A673 (cell line): ENCODE measurements around the gene NUDT16. TPM values are rescaled to one million over a fixed set of nuclear protein-coding genes. Genes with fewer than 3 reads are reported as not detected.

Experiments
- BruUV-seq: library from RNA; stranded (reverse); fragments of 400-500 nt; replicated peaks from 2 replicates; lab custom pipeline; 2021; lab: Mats Ljungman, UMichigan
- CTCF ChIA-PET: fragments of 300-600 bp; sonication (Branson Sonifier 250); formaldehyde crosslinking; loops from one replicate; lab custom pipeline; 2022; ENCODE audit warnings: antibody characterized with exemption; lab: Charles Lee
- POLR2A ChIA-PET: fragments of 300-600 bp; sonication (Branson Sonifier 250); formaldehyde crosslinking; loops from one replicate; lab custom pipeline; 2022; ENCODE audit warnings: antibody characterized with exemption; ENCODE audit not compliant: low non-redundant PET; lab: Charles Lee
- DNase-seq: peaks from one replicate; pipeline ENCODE4 v3.0.0-alpha.2; 2015; ENCODE audit warnings: low spot score
- H3K27ac ChIP-seq: fragments of 200-600 bp; sonication (generic); 2 replicates; pipeline ENCODE4 v1.5.1; 2016; ENCODE audit warnings: mixed run types, low read depth, mild to moderate bottlenecking, mixed read lengths, antibody characterized with exemption, low read length; ENCODE audit not compliant: poor library complexity, severe bottlenecking
- H3K27me3 ChIP-seq: fragments of 200-600 bp; sonication (generic); replicated peaks from 2 replicates; pipeline ENCODE4 v1.6.1; 2017; ENCODE audit warnings: mixed run types, low read depth, mild to moderate bottlenecking, mixed read lengths, antibody characterized with exemption, low read length; ENCODE audit not compliant: insufficient read depth, poor library complexity
- H3K36me3 ChIP-seq: fragments of 200-600 bp; sonication (generic); 2 replicates; pipeline ENCODE4 v1.6.1; 2016; ENCODE audit warnings: mixed run types, mild to moderate bottlenecking, mixed read lengths, antibody characterized with exemption, low read length; ENCODE audit not compliant: insufficient read depth, poor library complexity, severe bottlenecking
- H3K4me1 ChIP-seq: fragments of 200-600 bp; sonication (generic); 2 replicates; pipeline ENCODE4 v1.6.1; 2017; ENCODE audit warnings: mixed run types, mild to moderate bottlenecking, mixed read lengths, antibody characterized with exemption, low read length; ENCODE audit not compliant: insufficient read depth, poor library complexity, severe bottlenecking
- H3K4me3 ChIP-seq: fragments of 200-600 bp; sonication (generic); 2 replicates; pipeline ENCODE4 v1.5.1; 2016; ENCODE audit warnings: low read depth, mixed run types, mild to moderate bottlenecking, mixed read lengths, low read length; ENCODE audit not compliant: poor library complexity, severe bottlenecking
- H3K9me3 ChIP-seq: fragments of 200-600 bp; sonication (generic); 2 replicates; pipeline ENCODE4 v1.6.1; 2016; ENCODE audit warnings: mixed run types, low read depth, mild to moderate bottlenecking, mixed read lengths, antibody characterized with exemption, low read length; ENCODE audit not compliant: poor library complexity, severe bottlenecking
- EZH2 ChIP-seq: fragments of 200-600 bp; sonication (generic); IDR thresholded peaks from 2 replicates; pipeline ENCODE4 v1.6.1; 2017; ENCODE audit warnings: borderline replicate concordance, low read depth, mild to moderate bottlenecking, mixed read lengths, antibody characterized with exemption, low read length; ENCODE audit not compliant: poor library complexity, severe bottlenecking
- intact Hi-C: fragments of 100-400 bp; cut with micrococcal nuclease; formaldehyde crosslinking; loops from one replicate; pipeline ENCODE4 v1.10.0; 2022; ENCODE audit not compliant: unreplicated experiment
- total RNA-seq: library from RNA; stranded (reverse); gene quantifications from 2 replicates; pipeline ENCODE4 v1.2.3, GENCODE V29; 2021
- TF ChIP-seq, protein P1 (sequence below): fragments of 300-800, 200-600 bp; sonication (generic); conservative IDR thresholded peaks from 2 replicates; pipeline ENCODE4 v1.5.1; 2017; ENCODE audit warnings: low read depth, mild to moderate bottlenecking, antibody characterized with exemption, low read length, moderate library complexity, mixed read lengths

The NUDT16 gene
- total RNA-seq, 1 experiment from 2014 or later, result 0.24 TPM

DNA sequence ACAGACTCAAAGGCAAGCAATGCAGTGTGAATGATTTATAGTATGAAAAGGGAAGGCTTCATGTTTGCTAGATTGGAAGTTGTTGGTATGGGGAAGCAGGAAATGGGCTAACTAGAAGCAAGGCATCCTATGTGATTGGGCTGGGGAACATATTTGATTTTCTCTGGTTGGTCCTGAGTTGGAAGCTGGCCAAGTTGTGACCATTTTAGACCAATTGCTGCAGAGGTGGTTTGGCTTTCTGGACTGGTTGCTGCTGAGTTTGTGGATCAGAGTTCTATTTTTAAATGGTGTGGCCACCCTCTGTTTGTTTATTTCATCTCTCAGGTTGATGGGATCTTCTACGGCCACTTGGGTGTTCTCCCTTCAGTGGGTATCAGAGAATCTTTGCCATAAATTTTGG lies 39.7 kb downstream of the NUDT16 start:
- Histone ChIP-seq H3K4me3 (no peak overlapping the region), H3K27ac (no peak overlapping the region), H3K27me3 (no peaks in the 10 kb centered on the region), H3K36me3 (no peaks in the 10 kb centered on the region), H3K9me3 (no peaks in the 10 kb centered on the region), H3K4me1 (no peaks in the 10 kb centered on the region)
- no TSS peak for BruUV-seq
- no peak for TF ChIP-seq EZH2
- TF ChIP-seq, protein P1, sequence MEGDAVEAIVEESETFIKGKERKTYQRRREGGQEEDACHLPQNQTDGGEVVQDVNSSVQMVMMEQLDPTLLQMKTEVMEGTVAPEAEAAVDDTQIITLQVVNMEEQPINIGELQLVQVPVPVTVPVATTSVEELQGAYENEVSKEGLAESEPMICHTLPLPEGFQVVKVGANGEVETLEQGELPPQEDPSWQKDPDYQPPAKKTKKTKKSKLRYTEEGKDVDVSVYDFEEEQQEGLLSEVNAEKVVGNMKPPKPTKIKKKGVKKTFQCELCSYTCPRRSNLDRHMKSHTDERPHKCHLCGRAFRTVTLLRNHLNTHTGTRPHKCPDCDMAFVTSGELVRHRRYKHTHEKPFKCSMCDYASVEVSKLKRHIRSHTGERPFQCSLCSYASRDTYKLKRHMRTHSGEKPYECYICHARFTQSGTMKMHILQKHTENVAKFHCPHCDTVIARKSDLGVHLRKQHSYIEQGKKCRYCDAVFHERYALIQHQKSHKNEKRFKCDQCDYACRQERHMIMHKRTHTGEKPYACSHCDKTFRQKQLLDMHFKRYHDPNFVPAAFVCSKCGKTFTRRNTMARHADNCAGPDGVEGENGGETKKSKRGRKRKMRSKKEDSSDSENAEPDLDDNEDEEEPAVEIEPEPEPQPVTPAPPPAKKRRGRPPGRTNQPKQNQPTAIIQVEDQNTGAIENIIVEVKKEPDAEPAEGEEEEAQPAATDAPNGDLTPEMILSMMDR, result no peak
- no peak for DNase-seq
- ChIA-PET CTCF (no interaction called here), POLR2A (no interaction called here)
- intact Hi-C loops, result no loop called here

DNA sequence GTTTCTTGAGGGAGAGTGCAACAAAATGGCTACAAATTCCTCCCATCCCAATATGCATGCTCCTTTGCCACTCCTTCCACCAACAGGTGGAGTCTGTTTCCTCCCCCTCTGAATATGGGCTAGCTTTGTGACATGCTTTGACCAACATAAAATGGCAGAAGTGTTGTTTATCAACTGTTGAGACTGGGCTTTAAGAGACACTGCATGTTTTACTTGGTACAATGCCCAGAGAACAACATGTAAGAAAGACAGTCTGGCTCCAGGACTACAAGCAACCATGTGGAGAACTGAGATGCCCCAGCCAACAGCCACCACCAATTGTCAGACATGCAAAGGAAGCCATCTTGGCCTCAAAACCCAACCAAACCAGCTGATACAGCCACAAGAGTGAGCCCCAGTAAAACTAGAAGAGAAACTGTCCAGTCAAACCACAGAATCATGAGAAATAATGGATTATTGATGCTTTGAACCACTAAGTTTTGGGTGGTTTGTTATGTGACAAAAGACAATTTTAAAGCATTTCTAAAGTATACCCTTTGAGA lies 40.5 kb downstream of the NUDT16 start:
- intact Hi-C loops, result no loop called here
- ChIA-PET POLR2A (no interaction called here), CTCF (no interaction called here)
- H3K9me3 ChIP-seq, result no peaks in the 10 kb centered on the region
- no peak overlapping the region for H3K4me3 ChIP-seq
- H3K27me3 ChIP-seq, result no peaks in the 10 kb centered on the region
- no peaks in the 10 kb centered on the region for H3K4me1 ChIP-seq
- no TSS peak for BruUV-seq
- TF ChIP-seq EZH2, result no peak
- TF ChIP-seq, protein P1, result no peak
- H3K27ac ChIP-seq, result no peak overlapping the region
- H3K36me3 ChIP-seq, result no peaks in the 10 kb centered on the region
- no peak for DNase-seq

DNA sequence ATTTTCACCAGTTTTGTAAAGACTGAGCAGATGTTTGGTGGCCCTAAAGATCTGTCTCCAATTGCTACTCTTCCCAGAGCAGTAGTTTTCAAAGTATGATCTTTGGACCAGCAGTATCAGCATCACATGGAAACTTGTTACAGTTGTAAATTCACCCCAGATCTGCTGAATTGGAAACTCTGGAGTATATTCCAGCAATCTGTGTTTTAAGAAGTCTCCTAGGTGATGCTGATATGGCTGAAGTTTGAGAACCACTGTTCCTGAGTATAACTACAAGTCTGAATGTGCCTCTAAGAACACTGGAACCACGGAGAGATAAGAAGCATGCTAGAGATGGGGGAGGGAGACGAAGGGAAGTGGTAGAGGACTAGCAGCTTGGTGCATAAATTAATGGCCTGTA lies 45.7 kb downstream of the NUDT16 start:
- TF ChIP-seq, protein P1, result no peak
- TF ChIP-seq EZH2, result no peak
- Histone ChIP-seq H3K9me3 (no peaks in the 10 kb centered on the region), H3K4me1 (no peaks in the 10 kb centered on the region), H3K27me3 (no peaks in the 10 kb centered on the region), H3K36me3 (no peaks in the 10 kb centered on the region), H3K27ac (no peak overlapping the region), H3K4me3 (no peak overlapping the region)
- no TSS peak for BruUV-seq
- intact Hi-C loops, result no loop called here
- ChIA-PET POLR2A (no interaction called here), CTCF (no interaction called here)
- no peak for DNase-seq
